HG02943 (cell line): Measurements from ENCODE around the gene MAMDC4.
"Not testable (repeated sequence)": the region's sequence is repeated elsewhere in the genome, so short reads cannot be mapped to it uniquely, and the experiment has no call there.

ENCODE experiments used
- ATAC-seq: cut with Tn5 transposase; IDR thresholded peaks from one replicate; pipeline ENCODE4 v1.9.1; 2021; ENCODE audit warnings: mild to moderate bottlenecking, low read depth, moderate library complexity; ENCODE audit not compliant: unreplicated experiment

The MAMDC4 gene

DNA sequence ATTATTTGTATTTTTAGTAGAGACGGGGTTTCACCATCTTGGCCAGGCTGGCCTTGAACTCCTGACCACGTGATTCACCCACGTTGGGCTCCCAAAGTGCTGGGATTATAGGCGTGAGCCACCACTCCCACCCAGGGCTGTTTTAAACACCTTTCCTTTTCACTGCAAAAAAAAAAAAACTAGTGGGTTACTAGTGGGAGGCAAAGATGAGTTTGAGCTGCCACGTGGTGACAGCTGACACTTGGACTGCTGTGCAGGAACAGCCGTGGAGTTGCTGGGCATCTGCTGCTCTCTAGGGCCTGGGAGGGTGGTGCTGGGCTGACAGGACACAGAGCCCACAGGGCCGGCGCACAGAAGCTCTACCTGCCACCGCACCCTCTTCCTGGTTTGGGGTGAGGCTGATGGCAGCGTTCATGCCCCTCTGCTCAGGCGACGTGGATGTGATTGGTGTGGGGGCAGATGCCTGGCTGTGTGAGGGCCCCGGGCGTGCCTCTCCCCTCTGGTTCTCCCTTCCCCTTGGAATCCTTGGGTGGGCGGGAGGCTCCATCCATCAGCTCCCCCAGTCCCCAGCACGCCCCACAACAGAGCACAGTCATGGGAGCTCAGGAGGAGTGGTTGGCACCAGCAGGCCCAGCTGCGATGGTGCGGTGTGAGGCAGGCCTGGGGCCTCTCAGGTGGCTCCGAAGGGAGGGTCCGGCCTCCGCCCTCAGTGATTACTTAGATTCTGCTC, 27.5 kb upstream of the MAMDC4 start:
- ATAC-seq, result no peak

DNA sequence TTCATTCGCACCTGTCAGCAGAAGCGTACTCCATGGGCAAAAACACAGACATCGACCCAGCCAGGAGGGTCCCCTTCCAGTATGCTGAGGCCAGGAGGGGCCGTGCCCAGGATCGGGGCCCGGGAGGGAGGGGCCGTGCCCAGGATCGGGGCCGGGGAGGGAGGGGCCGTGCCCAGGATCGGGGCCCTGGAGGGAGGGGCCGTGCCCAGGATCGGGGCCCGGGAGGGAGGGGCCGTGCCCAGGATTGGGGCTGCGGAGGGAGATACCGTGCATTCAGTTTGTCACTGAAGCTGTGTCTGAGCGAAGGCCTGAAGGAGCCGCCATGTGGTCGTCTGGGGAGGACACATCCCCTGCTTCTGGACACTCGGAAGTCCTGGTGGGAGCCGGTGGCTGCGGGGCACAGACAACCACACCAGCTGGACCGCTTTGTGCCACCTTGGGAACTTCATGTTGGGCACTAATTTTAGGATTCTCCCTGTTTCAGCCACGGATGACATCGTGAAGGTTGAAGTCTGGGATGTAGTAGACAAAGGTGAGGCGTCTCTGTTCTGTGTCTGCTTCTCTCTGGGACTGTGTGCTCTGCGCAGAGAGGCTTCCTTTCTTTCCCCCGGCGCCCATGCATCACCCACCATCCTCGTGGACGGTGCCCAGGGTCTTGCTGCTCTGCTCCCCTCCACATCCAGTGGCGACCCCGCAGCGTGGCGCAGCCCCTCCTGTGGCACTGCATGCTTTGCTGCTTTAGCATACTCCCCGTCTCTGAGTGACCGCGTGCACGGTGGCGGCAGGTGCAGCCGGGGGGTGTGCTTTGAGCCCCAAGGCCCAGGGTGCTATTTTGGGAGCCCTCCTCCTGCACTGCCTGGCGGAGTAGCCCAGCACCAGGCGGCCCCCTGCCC, 26.6 kb upstream of the MAMDC4 start:
- ATAC-seq, result no peak

DNA sequence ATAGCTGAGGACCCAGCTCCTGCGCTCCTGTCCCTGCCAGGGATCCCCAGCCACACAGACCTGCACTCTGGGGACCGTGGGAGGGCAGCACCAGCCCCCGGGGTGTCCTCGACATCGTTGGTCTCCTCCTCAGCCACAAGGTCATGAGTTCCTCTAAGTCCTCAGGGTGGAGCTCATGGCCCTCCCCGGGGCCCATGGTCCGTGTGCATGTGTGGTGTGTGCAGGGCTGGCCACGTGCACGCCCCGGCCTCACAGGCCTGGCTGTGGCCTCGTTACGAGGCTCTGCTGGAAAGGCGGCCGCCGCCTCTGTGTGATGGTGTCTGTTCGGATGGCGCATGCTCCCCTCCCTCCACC, 26.0 kb upstream of the MAMDC4 start:
- ATAC-seq, result no peak

DNA sequence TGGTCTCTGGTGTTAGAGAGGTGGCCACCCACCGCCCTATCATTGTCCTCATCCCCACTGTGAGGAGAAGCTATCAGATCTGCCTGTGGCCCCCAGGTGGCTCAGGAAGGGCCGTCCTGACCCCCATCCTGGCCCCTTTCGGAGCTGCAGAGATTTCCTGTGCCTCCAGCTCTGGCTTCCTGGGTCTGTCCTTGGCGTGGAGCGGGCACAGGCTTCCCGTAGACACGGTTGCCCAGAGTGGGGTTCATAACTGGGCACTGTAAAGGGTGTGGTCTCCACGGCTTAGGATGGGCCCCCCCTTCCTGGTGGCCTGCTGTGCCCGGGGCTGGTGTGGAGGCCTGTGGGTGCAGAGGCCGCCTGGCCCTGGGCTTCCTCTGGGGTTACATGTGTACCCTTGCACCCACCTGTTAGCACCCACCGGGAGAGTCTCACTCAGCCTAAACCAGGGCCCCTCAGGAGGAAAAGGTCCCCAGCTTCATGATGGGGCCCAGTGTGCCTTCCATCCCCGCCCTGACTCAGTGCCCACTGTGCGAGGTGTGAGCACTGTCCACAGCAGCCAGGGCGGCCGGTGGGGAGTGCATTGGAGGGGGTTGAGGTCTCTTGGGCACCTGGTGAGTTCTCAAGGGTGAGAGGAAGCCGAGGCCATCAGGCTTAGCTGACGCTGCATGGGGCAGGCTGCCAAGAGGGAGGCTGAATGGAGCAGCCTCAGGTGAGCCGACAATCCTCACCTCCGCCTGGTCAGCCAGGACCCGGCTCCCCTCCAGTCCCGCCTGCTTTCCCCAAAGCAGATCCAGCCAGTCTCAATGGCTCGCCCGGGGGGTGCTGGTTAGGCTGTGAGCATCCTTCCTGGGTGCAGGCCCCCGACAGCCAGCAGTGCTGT, 25.2 kb upstream of the MAMDC4 start:
- ATAC-seq, result no peak

DNA sequence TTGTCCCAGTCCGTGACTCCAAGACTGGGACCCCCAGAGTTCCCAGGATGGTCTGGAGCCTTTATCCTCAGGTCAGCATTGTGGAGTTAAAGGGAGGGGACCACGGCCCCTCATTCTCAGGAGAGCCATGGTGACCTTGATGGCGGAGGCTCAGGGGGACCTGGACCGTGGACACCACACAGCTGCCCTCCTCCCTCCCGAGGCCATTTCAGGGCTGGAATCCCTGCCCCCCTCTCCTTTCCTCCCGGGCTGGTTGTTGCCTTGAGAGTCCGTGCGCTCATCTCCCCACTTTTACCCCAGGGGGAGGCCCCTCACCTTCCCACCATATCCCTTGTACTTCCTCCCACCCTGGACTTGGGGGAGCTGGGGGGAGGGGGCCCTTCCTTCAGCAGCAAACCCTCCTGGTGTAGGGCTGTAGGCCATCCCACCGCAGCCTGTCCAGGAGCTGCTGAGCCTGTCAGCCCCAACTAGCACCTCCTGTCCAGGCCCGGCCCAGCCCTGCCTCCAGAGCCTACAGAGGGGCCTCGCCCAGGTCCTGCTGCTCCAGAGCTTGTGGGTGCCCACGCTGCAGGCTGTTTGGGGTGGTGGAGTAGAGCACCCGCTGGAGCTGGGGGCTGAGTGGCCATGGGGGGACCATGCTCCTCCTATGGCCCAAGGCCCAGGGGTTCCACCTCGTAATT, 24.2 kb upstream of the MAMDC4 start:
- ATAC-seq, result no peak

DNA sequence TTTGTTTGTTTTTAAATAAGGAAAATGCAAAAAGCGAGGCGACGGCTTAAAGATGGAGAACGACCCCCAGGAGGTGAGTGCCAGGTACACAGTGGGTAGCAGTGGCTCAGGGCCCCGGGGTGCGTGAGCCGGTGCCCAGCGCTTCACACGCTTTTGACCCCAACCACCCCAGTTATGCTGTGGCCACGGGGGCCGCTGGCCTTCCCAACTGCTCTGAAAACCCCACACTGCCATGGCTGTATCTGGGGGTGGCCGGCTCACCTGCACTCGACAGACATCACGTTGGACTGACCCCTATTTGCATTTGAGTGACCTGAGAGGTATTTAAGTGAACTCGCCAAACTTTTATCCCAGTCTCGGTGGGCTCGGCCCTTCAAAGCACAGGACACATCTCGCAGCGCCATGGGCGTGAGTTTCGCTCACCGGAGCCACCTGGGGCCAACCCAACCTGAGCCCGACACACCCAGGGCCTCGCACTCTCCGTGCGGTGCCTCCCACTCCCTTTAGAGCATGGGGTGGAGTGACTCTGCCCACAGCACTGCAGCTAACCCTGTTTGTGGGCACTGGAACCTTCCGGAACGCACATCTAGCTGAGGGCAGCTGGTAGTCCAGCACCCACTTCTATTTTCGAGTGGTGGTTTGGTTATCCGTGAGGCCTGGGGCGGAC, 23.5 kb upstream of the MAMDC4 start:
- no peak for ATAC-seq

DNA sequence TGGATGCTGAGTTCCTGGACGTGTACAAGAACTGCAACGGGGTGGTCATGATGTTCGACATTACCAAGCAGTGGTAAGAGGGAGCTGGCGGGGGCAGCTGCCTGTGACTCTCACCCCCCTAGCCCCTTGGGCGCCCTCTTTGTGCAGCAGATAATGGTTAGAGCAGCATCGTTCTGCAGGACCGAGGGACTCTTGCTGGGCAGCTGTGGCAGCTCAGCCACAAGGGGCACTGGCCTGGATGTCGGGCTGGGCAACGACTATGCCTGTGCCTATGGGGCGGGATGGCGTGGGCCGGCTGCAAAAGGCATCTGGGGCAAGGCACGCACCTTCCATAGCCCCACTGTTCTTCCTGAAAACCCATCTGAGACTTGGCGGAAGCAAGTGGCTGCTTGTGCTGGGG, 22.7 kb upstream of the MAMDC4 start:
- no peak for ATAC-seq

DNA sequence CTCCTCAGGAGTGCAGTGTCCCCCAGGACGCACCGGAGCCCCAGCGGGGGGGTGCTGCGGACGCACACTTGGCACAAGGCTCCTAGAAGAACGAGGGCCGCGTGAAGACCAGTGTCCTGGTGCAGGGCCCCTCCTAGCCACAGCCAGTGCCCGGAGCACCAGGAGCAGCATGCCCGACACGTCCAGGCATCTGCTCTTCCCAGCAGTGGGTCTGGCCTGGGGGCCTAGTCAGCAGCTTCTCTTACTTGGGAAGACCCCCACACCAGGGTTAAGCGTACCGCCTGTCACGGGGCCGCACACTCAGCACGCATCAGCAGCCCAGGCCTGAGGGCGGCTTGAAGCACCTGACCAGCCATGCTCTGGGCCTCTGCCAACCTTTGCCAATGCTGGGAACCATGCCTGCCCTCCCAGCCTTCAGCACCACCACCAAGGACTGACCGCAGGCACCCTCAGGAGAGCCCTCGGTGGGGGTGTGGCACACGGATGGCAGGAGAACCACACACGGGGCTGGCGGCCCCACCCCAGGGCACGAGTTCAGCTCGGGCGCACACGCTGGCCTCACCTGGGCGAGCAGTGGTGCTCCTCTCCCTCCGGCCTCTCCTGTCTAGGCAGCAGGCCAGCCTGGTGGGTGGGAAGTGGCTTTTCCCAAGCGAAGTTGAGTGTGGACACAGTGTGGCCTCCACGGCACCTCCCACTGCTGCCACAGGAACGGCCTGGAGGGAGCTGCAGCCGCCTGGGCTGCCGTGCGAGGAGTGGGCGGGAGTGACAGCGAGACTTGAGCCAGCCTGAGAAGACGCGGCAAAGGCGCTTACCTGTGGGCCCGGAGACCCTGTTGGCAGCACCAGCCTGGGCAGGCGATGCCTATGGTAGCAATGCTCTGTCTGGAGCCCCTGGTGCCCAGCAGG, 21.9 kb upstream of the MAMDC4 start:
- no peak for ATAC-seq

DNA sequence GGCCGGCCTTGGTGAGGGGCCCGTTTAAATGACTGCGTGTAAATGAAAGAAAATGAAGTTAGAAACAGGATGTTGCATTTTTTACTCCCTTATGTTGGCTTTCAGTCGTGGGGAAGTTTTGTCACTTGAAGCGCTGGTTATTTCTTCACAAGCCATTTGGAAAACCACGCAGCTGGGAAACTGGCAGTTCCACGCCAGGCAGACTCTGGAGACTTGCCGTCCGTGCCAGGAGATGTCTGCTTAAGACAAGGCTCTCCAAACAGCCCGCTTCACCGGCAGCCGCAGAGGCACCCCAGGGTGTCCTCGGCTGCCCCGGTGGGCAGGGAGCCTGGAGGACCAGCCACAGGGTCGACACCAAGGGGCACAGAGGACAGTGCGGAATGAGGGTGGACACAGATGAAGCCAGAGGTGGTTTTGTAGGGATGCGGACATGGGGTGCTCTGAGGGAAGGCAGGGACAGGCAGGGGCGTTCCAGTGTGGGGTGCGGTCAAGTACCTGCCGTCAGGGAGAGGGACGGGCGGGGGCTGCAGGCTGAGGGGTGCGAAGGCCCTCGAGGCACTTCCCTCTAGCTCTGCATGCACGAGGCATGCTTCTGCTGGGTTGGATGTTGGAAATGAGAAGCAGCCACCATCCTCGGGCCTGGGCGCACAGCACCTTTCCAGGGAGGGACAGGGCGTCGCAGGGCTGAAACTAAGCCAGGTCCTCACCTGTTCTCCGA, 21.0 kb upstream of the MAMDC4 start:
- no peak for ATAC-seq

DNA sequence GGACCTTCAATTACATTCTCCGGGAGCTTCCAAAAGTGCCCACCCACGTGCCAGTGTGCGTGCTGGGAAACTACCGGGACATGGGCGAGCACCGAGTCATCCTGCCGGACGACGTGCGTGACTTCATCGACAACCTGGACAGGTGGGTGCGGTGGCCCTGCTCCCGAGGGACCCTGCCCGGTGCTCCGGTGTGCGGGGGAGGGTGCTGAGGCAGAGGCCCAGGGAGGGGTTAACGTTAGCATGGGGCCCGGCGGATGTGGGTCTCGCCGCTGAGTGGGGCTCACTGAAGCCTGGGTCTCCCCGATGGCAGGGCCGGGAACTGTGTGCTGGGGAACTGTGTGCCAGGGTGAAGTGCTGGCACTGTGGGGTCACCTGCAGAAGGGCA, 20.4 kb upstream of the MAMDC4 start:
- no peak for ATAC-seq

DNA sequence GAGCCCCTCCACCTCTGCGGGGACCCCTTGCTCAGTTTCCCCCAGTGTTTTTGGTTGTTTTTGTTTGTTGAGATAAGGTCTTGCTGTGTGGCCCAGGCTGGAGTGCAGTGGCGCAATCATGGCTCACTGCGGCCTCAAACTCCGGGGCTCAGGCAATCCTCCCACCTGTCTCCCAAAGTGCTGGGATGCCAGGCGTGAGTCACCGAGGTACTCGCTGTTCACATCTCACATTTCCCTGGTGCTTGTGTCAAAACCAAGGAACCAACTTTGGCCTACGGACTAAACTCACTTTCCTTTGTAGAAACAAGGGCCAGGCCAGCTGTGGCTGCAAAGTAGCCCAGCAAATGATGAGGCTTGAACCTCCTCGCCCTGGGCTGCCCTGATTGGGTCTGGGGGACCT, 19.6 kb upstream of the MAMDC4 start:
- no peak for ATAC-seq

DNA sequence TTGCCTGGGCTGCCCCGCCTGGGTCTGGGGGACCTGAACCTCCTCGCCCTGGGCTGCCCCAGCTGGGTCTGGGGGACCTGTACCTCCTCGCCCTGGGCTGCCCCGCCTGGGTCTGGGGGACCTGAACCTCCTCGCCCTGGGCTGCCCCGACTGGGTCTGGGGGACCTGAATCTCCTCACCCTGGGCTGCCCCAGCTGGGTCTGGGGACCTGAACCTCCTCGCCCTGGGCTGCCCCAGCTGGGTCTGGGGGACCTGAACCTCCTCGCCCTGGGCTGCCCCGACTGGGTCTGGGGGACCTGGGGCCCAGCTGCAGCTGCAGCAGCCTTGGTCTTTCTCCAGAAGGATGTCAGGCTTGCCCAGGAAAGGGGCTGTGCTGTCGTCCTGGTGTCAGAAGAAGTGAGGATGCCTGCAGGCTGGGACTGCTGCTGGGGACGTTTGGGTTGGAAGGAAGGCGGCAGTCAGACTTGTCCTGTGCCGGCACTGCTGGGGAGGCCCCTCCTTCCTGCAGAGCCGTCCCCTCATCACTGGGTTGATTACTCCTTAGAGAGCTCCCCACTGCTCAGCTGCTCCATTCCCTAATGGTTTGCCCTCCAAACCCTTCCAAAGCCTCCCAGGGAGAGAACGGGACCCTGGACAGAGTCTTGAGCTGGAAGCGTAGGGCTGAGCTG, 18.6 kb upstream of the MAMDC4 start:
- not testable (repeated sequence) for ATAC-seq

DNA sequence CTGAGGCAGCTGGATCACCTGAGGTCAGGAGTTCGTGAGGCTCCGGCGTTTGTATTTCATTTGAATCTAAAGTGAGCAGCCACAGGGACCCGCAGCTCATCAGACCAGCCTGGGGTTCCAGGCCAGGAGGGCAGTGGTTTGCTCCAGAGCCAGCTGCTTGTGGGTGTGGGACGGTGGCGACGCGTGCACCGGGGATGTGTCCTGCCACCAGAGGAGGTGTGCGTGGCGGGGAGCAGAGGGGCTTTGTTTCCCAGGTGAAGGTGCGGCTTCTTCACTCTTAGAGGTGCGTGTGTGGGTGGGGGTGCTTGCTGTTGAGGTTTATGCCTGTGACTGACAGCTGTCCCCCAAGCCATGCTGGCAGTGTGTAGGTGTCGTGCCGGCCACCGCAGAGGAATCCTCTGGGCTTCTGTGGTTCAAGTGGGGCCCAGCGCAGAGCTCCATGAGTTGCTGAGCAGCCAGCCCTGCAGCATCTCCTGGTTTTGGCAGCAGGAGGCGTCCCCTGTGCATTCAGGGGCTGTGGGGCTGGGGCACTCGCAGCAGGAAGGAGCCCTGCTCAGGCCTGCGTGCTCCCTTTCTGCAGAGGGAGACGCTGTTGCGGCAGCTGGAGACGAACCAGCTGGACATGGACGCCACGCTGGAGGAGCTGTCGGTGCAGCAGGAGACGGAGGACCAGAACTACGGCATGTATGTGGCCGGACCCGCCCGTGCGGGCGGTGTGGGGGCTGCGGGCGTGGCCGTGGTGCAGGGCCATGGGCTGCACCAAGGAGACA, 16.8 kb upstream of the MAMDC4 start:
- ATAC-seq, result no peak

DNA sequence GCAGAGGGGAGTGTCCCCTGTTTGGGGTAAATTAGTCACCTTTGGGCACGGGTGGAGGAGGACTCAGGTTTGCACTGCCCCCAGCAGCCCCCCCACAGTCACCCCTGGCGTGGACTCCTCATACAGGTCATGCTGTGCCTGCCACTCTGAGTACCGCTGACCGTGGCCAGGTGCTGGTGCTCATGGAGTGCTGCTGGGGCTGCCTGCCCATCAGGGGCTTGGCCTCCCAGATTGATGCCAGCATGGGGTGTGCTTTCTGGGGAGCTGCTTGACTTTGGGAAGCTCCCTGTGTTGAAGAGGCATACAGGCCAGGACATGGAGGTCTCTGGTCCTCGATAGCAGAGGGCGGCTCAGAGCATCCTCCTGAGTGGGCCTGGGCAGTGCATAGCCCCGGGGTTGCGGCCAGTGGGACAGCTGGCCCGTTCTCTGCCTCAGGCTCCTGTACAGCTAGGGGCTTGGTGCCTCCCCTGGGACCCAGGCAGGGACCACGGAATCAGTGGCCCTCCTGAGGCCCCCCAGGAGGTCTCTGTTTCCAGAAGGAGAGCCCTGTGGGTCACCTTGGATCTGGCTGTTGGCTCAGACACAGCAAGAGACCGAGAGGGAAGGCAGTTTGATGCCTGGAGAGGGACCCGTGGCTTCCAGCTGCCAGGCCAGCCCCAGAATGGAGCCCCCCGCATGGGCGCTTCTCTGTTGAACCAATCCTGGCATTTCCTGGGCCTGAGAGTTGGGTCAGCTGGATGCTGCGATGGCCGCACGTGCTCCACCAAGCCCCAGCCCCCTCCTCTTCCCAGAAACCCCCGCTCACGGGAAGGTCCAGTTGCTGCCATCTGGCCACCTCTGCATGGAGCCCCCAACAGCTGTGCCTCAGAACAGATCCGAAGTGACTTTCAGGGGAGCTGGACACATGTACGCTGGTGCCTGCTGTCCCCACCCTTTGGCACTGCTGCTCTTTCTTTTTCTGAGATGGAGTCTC, 15.9 kb upstream of the MAMDC4 start:
- ATAC-seq, result no peak

DNA sequence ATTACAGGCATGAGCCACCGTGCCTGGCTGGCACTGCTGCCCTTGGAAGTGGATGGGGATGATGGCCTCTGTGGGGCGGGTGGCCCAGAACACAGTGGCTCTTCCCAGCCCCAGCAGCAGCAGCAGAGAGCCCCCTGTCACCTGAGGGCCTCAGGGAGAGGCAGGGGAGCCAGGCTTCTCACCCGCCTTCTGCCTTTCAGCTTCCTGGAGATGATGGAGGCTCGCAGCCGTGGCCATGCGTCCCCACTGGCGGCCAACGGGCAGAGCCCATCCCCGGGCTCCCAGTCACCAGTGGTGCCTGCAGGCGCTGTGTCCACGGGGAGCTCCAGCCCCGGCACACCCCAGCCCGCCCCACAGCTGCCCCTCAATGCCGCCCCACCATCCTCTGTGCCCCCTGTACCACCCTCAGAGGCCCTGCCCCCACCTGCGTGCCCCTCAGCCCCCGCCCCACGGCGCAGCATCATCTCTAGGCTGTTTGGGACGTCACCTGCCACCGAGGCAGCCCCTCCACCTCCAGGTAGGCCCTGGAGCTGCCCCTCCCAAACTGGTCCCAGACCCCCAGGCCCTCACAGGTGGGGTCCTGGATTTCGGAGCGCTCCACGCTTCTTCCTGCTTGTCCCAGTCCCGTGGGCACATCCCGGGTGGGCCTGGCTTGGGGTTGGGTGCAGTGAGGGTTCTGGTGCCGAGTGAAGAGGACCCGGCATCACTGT, 14.8 kb upstream of the MAMDC4 start:
- ATAC-seq, result no peak
